ENCODE data around the gene CNTN5.

Gene CNTN5

GRCh38 chr11:99638073-99638553 is 617.4 kb downstream of the CNTN5 start:
- no peak for DNase-seq (ENCODE audit: low read depth)
- H3K4me3 ChIP-seq (ENCODE audit: low read depth, low read length): no peak overlapping the region
- no peak for TF ChIP-seq CTCF (IDR thresholded peaks at IDR 0.05; ENCODE audit: low read depth, low read length, missing control alignments)

GRCh38 chr11:99640671-99641070 is 619.9 kb downstream of the CNTN5 start:
- no peak for DNase-seq (ENCODE audit: low read depth)
- H3K4me3 ChIP-seq (ENCODE audit: low read depth, low read length): no peak overlapping the region
- no peak for TF ChIP-seq CTCF (IDR thresholded peaks at IDR 0.05; ENCODE audit: low read depth, low read length, missing control alignments)

- no peak for DNase-seq (ENCODE audit: low read depth)
- TF ChIP-seq CTCF (IDR thresholded peaks at IDR 0.05; ENCODE audit: low read depth, low read length, missing control alignments): no peak
- no peak overlapping the region for H3K4me3 ChIP-seq (ENCODE audit: low read depth, low read length)
Observed at GRCh38 chr11:99645934-99646333, 625.2 kb downstream of the CNTN5 start.

- H3K4me3 ChIP-seq (ENCODE audit: low read depth, low read length): no peak overlapping the region
- DNase-seq (ENCODE audit: low read depth): no peak
- no peak for TF ChIP-seq CTCF (IDR thresholded peaks at IDR 0.05; ENCODE audit: low read depth, low read length, missing control alignments)
Observed at GRCh38 chr11:99670067-99670676, 649.4 kb downstream of the CNTN5 start.

GRCh38 chr11:99671808-99672409 is 651.2 kb downstream of the CNTN5 start:
- no peak for DNase-seq (ENCODE audit: low read depth)
- no peak overlapping the region for H3K4me3 ChIP-seq (ENCODE audit: low read depth, low read length)
- TF ChIP-seq CTCF (IDR thresholded peaks at IDR 0.05; ENCODE audit: low read depth, low read length, missing control alignments): no peak

GRCh38 chr11:99676292-99676691 is 655.5 kb downstream of the CNTN5 start:
- TF ChIP-seq CTCF (IDR thresholded peaks at IDR 0.05; ENCODE audit: low read depth, low read length, missing control alignments): no peak
- DNase-seq (ENCODE audit: low read depth): no peak
- no peak overlapping the region for H3K4me3 ChIP-seq (ENCODE audit: low read depth, low read length)

GRCh38 chr11:99682171-99682570 is 661.4 kb downstream of the CNTN5 start:
- H3K4me3 ChIP-seq (ENCODE audit: low read depth, low read length): no peak overlapping the region
- no peak for TF ChIP-seq CTCF (IDR thresholded peaks at IDR 0.05; ENCODE audit: low read depth, low read length, missing control alignments)
- DNase-seq (ENCODE audit: low read depth): no peak

All from GM12864 (cell line).